Karpas-422 (cell line): ENCODE measurements around the gene KLHL40. TPM values are rescaled to one million over a fixed set of nuclear protein-coding genes. Genes with fewer than 3 reads are reported as not detected.

Experiments used
- DNase-seq: peaks from one replicate; pipeline ENCODE4 v3.0.0-alpha.2; 2015
- H2AFZ ChIP-seq: fragments of 200-600 bp; sonication (generic); 2 replicates; pipeline ENCODE4 v1.6.1; 2014; ENCODE audit warnings: antibody characterized with exemption, low read length, mixed read lengths
- H3K27ac ChIP-seq: fragments of 200-600 bp; sonication (generic); 2 replicates; pipeline ENCODE4 v1.5.1; 2014; ENCODE audit warnings: mild to moderate bottlenecking, low read length, moderate library complexity
- H3K27me3 ChIP-seq: fragments of 200-600 bp; sonication (generic); 2 replicates; pipeline ENCODE4 v1.6.1; 2014; ENCODE audit warnings: low read length, mixed read lengths
- H3K36me3 ChIP-seq: fragments of 200-600 bp; sonication (generic); 2 replicates; pipeline ENCODE4 v1.6.1; 2014; ENCODE audit warnings: low read length, mixed read lengths; ENCODE audit not compliant: insufficient read depth
- H3K4me1 ChIP-seq: fragments of 200-600 bp; sonication (generic); 2 replicates; pipeline ENCODE4 v1.6.1; 2014; ENCODE audit warnings: mild to moderate bottlenecking, low read length, mixed read lengths
- H3K4me2 ChIP-seq: fragments of 200-600 bp; sonication (generic); 2 replicates; pipeline ENCODE4 v1.6.1; 2014; ENCODE audit warnings: low read length, low read depth, mild to moderate bottlenecking; ENCODE audit not compliant: poor library complexity, severe bottlenecking
- H3K4me3 ChIP-seq: fragments of 200-600 bp; sonication (generic); 2 replicates; pipeline ENCODE4 v1.5.1; 2014; ENCODE audit warnings: mild to moderate bottlenecking, antibody characterized with exemption, low read length, mixed read lengths
- H3K79me2 ChIP-seq: fragments of 200-600 bp; sonication (generic); 2 replicates; pipeline ENCODE4 v1.6.1; 2014; ENCODE audit warnings: mild to moderate bottlenecking, low read length, mixed read lengths
- H3K9ac ChIP-seq: fragments of 200-600 bp; sonication (generic); 2 replicates; pipeline ENCODE4 v1.6.0; 2014; ENCODE audit warnings: low read length
- H3K9me2 ChIP-seq: fragments of 200-600 bp; sonication (generic), shearing (Covaris generic); replicated peaks from 2 replicates; pipeline ENCODE4 v1.6.0; 2014; ENCODE audit warnings: mild to moderate bottlenecking, low read length, moderate library complexity; ENCODE audit not compliant: insufficient read depth
- H3K9me3 ChIP-seq: fragments of 300-700, 200-600 bp; sonication (generic); 2 replicates; pipeline ENCODE4 v1.6.1; 2014; ENCODE audit warnings: low read length, mixed read lengths
- H4K20me1 ChIP-seq: fragments of 200-600 bp; sonication (generic); 2 replicates; pipeline ENCODE4 v1.6.1; 2014; ENCODE audit warnings: mild to moderate bottlenecking, antibody characterized with exemption, low read length, low read depth; ENCODE audit not compliant: insufficient read depth
- total RNA-seq: library from RNA; depleted of rRNA; stranded (reverse); fragments of >200 nt; shearing (Covaris generic); gene quantifications from 2 replicates; pipeline ENCODE4 v1.2.3, GENCODE V29; 2014; ENCODE audit warnings: low replicate concordance

The KLHL40 gene
- total RNA-seq, 1 experiment from 2014 or later, result not detected

DNA sequence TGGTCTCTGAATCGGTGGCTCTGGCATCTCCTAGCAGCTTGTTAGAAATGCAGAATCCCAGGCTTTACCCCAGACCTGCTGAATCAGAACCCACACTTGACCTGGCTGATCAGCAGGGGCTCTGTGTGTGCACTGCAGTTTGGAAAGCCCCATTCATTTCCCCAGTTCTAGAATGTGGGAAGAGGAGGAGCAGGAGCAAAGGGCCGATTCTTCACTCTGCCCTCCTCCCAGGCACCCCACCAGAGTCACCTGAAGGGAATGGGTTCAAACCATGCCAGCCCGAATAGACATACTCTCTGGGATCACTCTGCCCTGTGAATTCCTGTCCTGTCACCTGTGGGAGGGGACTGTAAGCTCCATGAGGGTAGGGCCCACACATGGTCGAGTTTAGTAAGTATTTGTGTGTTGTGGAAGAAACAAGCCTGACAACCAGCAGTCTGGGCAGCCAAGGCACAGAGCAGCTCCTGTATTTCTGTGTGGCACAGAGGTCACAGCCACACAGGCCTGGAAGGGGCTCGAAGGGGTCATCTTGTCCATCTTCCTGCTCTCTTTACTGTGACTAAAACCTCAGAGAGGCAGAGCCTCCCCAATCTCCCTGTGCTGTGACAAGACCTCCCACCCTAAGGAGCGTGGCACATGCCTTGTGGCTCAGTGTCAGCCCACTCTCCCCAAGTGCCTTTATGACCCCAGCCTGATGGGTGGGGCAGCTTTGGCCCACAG, 46.3 kb downstream of the KLHL40 start:
- Histone ChIP-seq H3K4me1 (no peaks in the 10 kb centered on the region), H3K9me2 (no peaks in the 10 kb centered on the region), H4K20me1 (no peaks in the 10 kb centered on the region), H3K4me2 (no peak overlapping the region), H3K9ac (no peak overlapping the region), H3K9me3 (no peaks in the 10 kb centered on the region), H3K27me3 (no peaks in the 10 kb centered on the region), H2AFZ (no peak overlapping the region), H3K4me3 (no peak overlapping the region), H3K79me2 (no peaks in the 10 kb centered on the region), H3K27ac (no peak overlapping the region), H3K36me3 (no peaks in the 10 kb centered on the region)
- no peak for DNase-seq

DNA sequence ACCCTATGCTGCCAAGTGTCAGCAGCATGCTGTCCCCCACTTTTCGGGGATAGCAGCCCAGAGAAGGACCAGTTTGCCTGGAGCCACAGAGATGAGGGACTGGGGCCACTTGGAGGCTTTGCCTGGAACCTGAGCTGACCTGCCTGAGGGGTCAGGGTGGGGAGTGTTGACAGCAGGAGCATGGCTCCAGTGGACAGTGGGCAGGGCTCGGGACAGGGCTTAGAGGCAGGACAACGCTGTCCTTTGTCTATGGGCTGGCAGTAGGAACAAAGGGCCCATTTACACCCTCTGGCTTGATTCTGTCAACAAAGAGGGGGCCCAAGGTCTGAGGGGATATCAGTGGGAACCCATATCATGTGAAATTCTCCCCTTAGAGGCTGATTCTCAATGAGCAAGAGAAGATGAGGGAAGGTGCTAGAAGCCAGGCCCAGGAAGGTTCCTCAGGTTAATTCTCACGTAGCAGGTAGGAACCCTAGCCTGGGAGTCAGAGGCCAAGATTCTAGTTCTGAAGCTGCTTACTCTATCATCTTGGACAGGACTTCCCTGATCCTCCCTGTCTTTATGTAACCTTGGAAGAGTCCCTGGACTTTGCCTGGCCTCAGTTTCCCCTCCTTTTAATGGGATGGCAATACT, 47.0 kb downstream of the KLHL40 start:
- H3K27ac ChIP-seq, result no peak overlapping the region
- H3K36me3 ChIP-seq, result no peaks in the 10 kb centered on the region
- no peaks in the 10 kb centered on the region for H3K27me3 ChIP-seq
- no peaks in the 10 kb centered on the region for H3K4me1 ChIP-seq
- no peaks in the 10 kb centered on the region for H3K79me2 ChIP-seq
- no peak overlapping the region for H2AFZ ChIP-seq
- no peaks in the 10 kb centered on the region for H3K9me3 ChIP-seq
- no peaks in the 10 kb centered on the region for H4K20me1 ChIP-seq
- H3K9ac ChIP-seq, result no peak overlapping the region
- no peak for DNase-seq
- no peak overlapping the region for H3K4me3 ChIP-seq
- no peak overlapping the region for H3K4me2 ChIP-seq
- H3K9me2 ChIP-seq, result no peaks in the 10 kb centered on the region

DNA sequence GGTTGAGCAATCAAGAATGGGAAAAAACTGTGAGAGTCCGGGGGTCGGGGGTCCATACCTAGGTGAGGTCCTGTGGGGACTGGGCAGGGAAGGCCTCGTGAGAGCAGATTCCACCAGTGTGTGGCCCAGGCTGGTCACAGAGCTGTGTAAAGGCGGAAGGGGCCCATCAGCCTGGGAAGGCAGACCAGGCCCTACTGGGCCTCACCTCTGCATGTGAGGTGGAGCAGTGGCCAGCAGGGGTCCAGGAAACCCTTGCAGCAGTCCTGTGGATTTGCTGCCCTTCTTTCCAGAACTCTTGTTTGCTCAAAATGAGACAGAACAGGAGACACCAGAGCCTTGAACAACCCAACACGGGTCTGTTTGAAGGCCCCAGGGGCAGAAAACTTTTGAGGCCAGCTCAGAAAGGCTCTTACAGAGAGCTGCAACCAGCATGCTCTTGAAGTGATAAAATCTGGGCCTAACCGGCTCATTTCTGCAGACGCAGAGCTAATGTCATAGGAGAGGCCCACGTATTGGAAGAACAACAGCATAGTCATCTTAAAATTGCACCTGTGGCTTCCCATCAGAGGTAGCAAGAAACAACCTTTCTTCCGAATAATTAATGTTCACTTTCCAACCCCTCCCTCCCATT, 47.6 kb downstream of the KLHL40 start:
- DNase-seq, result no peak
- Histone ChIP-seq H3K9me2 (no peaks in the 10 kb centered on the region), H3K36me3 (no peaks in the 10 kb centered on the region), H4K20me1 (no peaks in the 10 kb centered on the region), H3K9ac (no peak overlapping the region), H3K9me3 (no peaks in the 10 kb centered on the region), H3K4me3 (no peak overlapping the region), H3K79me2 (no peaks in the 10 kb centered on the region), H3K4me2 (no peak overlapping the region), H2AFZ (no peak overlapping the region), H3K4me1 (no peaks in the 10 kb centered on the region), H3K27ac (no peak overlapping the region), H3K27me3 (no peaks in the 10 kb centered on the region)

DNA sequence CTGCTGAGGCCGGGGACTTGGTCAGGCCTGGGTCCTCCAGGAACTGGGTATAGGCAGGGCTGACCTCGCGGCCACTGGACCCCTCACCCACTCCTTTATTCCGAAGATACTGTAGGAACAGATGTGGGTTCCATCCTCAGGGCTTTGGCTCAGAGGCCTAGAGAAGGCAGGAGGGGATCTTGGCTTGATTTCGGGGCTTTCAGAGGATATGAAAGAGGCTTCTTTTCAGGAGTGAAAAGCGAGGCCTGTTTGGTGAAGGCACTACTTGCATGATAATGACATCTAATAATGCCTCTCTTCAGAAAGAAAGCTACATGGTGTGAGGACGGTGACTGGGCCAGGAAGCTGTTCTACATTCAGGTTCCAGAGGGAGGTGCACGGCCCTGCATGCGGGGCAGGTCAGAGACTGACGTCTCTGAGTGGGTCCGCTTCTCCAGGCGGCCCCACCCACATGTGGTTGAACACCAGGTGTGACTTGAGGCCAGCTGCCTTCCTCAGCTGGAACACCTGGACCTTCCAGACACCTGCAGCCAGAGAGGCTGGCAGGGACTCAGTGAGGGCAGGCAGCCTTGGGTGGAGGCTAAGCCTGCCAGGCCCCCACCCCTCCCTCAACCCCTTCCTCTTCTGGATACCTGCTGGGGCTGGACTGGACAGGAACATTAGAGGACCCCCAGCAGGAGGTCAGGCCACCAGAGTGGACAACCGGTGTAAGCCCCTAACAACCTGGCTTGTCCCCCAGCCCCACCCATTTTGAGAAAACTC, 48.3 kb downstream of the KLHL40 start:
- Histone ChIP-seq H3K36me3 (no peaks in the 10 kb centered on the region), H3K4me2 (no peak overlapping the region), H3K9ac (no peak overlapping the region)

DNA sequence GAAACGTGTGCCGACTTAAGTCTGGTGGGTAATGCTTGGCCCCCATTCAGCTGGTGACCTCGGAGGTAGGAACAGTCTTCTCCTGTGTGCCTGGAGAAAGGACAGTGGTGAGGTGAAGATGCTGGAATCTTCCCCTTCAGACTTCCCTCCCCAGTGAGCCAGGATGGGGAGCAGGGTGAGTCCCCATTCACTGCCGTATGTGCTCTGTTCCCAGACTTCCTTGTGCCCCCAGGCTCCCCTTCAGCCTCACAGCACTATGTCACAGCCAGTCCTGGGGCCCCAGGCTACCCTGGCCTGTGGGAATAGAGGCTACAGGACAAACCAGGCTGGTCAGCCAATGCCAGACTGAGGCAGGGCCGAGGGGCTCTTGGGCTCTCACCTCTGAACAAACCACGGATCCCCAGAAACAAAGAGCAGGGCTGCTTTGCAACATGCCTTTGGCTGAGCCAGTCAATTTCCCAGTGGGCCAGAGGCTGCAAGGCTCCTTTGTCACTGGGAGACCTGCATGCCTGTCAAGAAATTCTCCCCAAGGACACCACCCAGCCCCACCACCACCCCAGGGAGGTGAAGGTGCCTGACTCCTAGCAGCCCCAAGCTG, 49.0 kb downstream of the KLHL40 start:
- Histone ChIP-seq H3K27ac (no peak overlapping the region), H3K9ac (no peak overlapping the region), H3K79me2 (no peaks in the 10 kb centered on the region), H3K36me3 (no peaks in the 10 kb centered on the region), H3K9me2 (no peaks in the 10 kb centered on the region), H2AFZ (no peak overlapping the region), H3K4me3 (no peak overlapping the region), H4K20me1 (no peaks in the 10 kb centered on the region), H3K9me3 (no peaks in the 10 kb centered on the region), H3K4me2 (no peak overlapping the region), H3K4me1 (peaks cover 6% of the 10 kb centered on the region), H3K27me3 (no peaks in the 10 kb centered on the region)
- no peak for DNase-seq

More for the DNA sequence above, 48.3 kb downstream of the KLHL40 start:
- Histone ChIP-seq H3K79me2 (no peaks in the 10 kb centered on the region), H3K4me1 (no peaks in the 10 kb centered on the region), H3K27me3 (no peaks in the 10 kb centered on the region), H3K4me3 (no peak overlapping the region), H3K9me3 (no peaks in the 10 kb centered on the region), H2AFZ (no peak overlapping the region), H3K27ac (no peak overlapping the region), H4K20me1 (no peaks in the 10 kb centered on the region), H3K9me2 (no peaks in the 10 kb centered on the region)
- no peak for DNase-seq

DNA sequence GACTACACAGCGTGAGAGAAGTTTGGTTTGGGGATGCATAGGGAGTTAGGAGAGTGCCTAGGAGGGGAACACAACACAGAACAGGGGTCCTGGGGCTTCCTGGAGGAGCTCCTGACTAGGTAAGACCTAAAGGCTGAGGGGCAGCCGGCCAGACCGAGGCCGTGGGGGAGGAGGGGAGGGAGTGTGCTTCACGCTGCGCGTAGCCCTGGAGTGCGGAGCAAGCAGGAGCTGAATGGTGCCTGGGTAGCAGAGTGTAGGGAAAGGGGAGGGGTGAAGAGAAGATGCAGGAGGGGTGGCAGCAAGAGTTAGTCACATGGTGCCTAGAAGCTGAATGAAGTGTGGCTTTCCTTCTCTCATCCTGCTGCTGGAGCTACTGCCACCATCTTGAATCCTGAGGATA, 49.7 kb downstream of the KLHL40 start:
- H3K79me2 ChIP-seq, result no peaks in the 10 kb centered on the region
- peaks cover 7% of the 10 kb centered on the region for H3K4me1 ChIP-seq
- no peak overlapping the region for H3K4me3 ChIP-seq
- H2AFZ ChIP-seq, result no peak overlapping the region
- DNase-seq, result no peak
- H3K9me2 ChIP-seq, result no peaks in the 10 kb centered on the region
- no peaks in the 10 kb centered on the region for H3K9me3 ChIP-seq
- H3K27me3 ChIP-seq, result no peaks in the 10 kb centered on the region
- H3K36me3 ChIP-seq, result no peaks in the 10 kb centered on the region
- no peak overlapping the region for H3K27ac ChIP-seq
- no peak overlapping the region for H3K9ac ChIP-seq
- no peaks in the 10 kb centered on the region for H4K20me1 ChIP-seq
- no peak overlapping the region for H3K4me2 ChIP-seq

DNA sequence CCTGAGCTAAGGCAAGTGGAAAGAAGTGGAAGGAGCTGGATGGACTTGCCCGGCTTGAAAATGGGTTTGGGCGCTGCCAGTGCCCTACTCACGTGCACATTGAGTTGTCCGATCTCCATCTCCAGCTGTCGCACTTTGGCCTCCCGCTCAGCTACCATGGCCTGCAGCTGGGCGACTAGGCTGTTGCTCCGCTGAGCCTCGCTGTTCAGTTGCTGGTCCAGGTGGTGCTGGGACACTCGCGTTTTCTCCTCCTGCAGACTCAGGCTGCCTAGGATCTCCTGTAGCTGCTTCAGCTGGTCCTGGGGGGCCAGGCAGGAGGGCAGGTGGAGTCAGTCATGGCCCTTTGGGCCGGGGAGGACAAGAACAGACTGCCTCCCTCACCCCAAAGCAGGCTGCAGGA, 50.3 kb downstream of the KLHL40 start:
- no peak overlapping the region for H3K9ac ChIP-seq
- no peaks in the 10 kb centered on the region for H3K9me3 ChIP-seq
- H3K9me2 ChIP-seq, result no peaks in the 10 kb centered on the region
- no peak overlapping the region for H3K27ac ChIP-seq
- H2AFZ ChIP-seq, result no peak overlapping the region
- no peak overlapping the region for H3K4me3 ChIP-seq
- peaks cover 7% of the 10 kb centered on the region for H3K4me1 ChIP-seq
- no peaks in the 10 kb centered on the region for H4K20me1 ChIP-seq
- DNase-seq, result no peak
- no peaks in the 10 kb centered on the region for H3K36me3 ChIP-seq
- H3K79me2 ChIP-seq, result no peaks in the 10 kb centered on the region
- H3K4me2 ChIP-seq, result no peak overlapping the region
- H3K27me3 ChIP-seq, result no peaks in the 10 kb centered on the region

DNA sequence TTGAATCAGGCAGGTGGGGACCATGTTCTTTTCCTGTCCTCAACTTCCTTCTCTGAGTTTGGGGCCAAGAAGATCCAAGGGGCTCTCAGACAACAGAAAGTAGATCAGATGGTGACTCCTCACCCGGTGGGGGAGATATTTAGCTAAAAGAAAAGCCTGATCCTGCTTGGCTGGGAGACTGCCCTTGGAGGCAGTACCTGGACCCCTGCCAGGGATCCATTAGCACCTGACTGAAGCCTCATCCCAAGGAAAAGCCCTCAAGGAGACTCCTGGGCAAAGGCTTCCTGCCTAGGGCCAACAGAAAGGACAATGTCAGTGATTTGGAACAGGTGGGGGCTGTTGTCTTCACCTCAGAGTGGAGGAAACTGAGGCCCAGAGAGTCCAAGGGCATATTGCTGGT, 50.7 kb downstream of the KLHL40 start:
- Histone ChIP-seq H3K4me1 (peaks cover 7% of the 10 kb centered on the region), H3K36me3 (no peaks in the 10 kb centered on the region), H3K9ac (no peak overlapping the region), H2AFZ (no peak overlapping the region), H3K9me3 (no peaks in the 10 kb centered on the region), H3K27me3 (no peaks in the 10 kb centered on the region), H3K4me3 (no peak overlapping the region), H3K27ac (no peak overlapping the region), H3K9me2 (no peaks in the 10 kb centered on the region), H3K4me2 (no peak overlapping the region), H4K20me1 (no peaks in the 10 kb centered on the region), H3K79me2 (no peaks in the 10 kb centered on the region)
- no peak for DNase-seq
